ENCODE results near the gene ACER1.
"Not testable (repeated sequence)": the region's sequence is repeated elsewhere in the genome, so short reads cannot be mapped to it uniquely, and the experiment has no call there.

The ACER1 gene

GRCh38 chr19:6286676-6287075, 46.7 kb downstream of the ACER1 start:
- FAIRE-seq = no peak

- not testable (repeated sequence) for FAIRE-seq
Observed at GRCh38 chr19:6282393-6282792, 51.0 kb downstream of the ACER1 start.

GRCh38 chr19:6279931-6280591, 53.4 kb downstream of the ACER1 start, which contains the start of gene MLLT1:
MLLT1 (minus strand) TSS chr19:6279975; CDS start chr19:6279784, 191 bp downstream.
- no peak for FAIRE-seq

GRCh38 chr19:6279620-6279930, 53.8 kb downstream of the ACER1 start:
- FAIRE-seq = no peak

GRCh38 chr19:6278740-6279619, 54.4 kb downstream of the ACER1 start:
- no peak for FAIRE-seq

GRCh38 chr19:6278051-6278450, 55.4 kb downstream of the ACER1 start:
- FAIRE-seq = no peak

- no peak for FAIRE-seq
Observed at GRCh38 chr19:6276447-6276846, 57.0 kb downstream of the ACER1 start.

GRCh38 chr19:6275170-6275744, 58.2 kb downstream of the ACER1 start:
- no peak for FAIRE-seq

GRCh38 chr19:6274756-6275155, 58.7 kb downstream of the ACER1 start:
- no peak for FAIRE-seq

- no peak for FAIRE-seq
Observed at GRCh38 chr19:6273701-6274601, 59.5 kb downstream of the ACER1 start.

- FAIRE-seq = no peak
Observed at GRCh38 chr19:6272913-6273600, 60.4 kb downstream of the ACER1 start.

- FAIRE-seq = no peak
Observed at GRCh38 chr19:6272411-6272791, 61.0 kb downstream of the ACER1 start.

GRCh38 chr19:6271721-6272410, 61.5 kb downstream of the ACER1 start:
- FAIRE-seq = no peak

GRCh38 chr19:6271251-6271650, 62.2 kb downstream of the ACER1 start:
- FAIRE-seq = no peak

GRCh38 chr19:6270822-6271221, 62.6 kb downstream of the ACER1 start:
- no peak for FAIRE-seq

GRCh38 chr19:6270076-6270745, 63.2 kb downstream of the ACER1 start:
- FAIRE-seq = no peak

- FAIRE-seq = no peak
Observed at GRCh38 chr19:6269101-6269886, 64.1 kb downstream of the ACER1 start.

- no peak for FAIRE-seq
Observed at GRCh38 chr19:6268382-6268771, 65.0 kb downstream of the ACER1 start.

- FAIRE-seq = no peak
Observed at GRCh38 chr19:6267552-6268381, 65.6 kb downstream of the ACER1 start.

All from A204.1 (cell line).